Adrenal gland (tissue), 12 donors: ENCODE results near the gene DHRS13. TPM values are rescaled to one million over a fixed set of nuclear protein-coding genes. Genes with fewer than 3 reads are reported as not detected.

ENCODE experiments used
- DNase-seq, 7 donors: peaks; one replicate each; pipeline ENCODE4 v3.0.0-alpha.2; 2019 to 2020
- H3K27ac ChIP-seq, 5 donors: fragments of 200-600 bp; sonication (generic) in 4 of 5; 1 replicate in 3 of 5; 2 replicates in 2 of 5; pipeline versions ENCODE4 v1.5.1 to v1.8.0; 2016 to 2020; ENCODE audit warnings: mild to moderate bottlenecking in 1 of 5
- H3K27me3 ChIP-seq: fragments of 200-600 bp; 2 replicates; pipeline ENCODE4 v1.8.0; 2021
- H3K36me3 ChIP-seq, 2 donors: fragments of 200-600 bp; replicated peaks in 1 of 2; 1 replicate in 1 of 2; 2 replicates in 1 of 2; pipeline versions ENCODE4 v1.5.1 to v1.8.0; 2018 to 2022
- H3K4me1 ChIP-seq, 2 donors: fragments of 200-600 bp; replicated peaks in 1 of 2; 1 replicate in 1 of 2; 2 replicates in 1 of 2; pipeline versions ENCODE4 v1.5.1 to v1.8.0; 2018 to 2021
- H3K4me3 ChIP-seq, 4 donors: fragments of 200-600 bp; sonication (generic) in 3 of 4; one replicate each; pipeline ENCODE4 v1.5.1; 2016 to 2018
- H3K9me3 ChIP-seq, 3 donors: fragments of 200-600 bp; sonication (generic) in 1 of 3; replicated peaks in 1 of 3; 1 replicate in 2 of 3; 2 replicates in 1 of 3; pipeline versions ENCODE4 v1.5.1 to v1.8.0; 2016 to 2021
- POLR2A ChIP-seq, 2 donors: fragments of 450-650 bp; IDR thresholded peaks; one replicate each; pipeline ENCODE4 v1.6.1; 2017; ENCODE audit warnings: antibody characterized with exemption in 2 of 2, mild to moderate bottlenecking in 2 of 2, moderate library complexity in 1 of 2
- WGBS, 4 donors: extraction: QIAGEN DNeasy Blood & Tissue Kit in 2 of 4; methylation state at CpG; one replicate each; pipeline versions ENCODE4 v1.1.5 to v1.1.7; 2013 to 2017; 5-methylcytosine and 5-hydroxymethylcytosine counted together
- intact Hi-C, 2 donors: fragments of 100-400 bp; cut with DNase I; formaldehyde crosslinking; loops; one replicate each; pipeline versions ENCODE4 v1.14.1 to v1.15.0; 2022 to 2023
- polyA plus RNA-seq, 3 donors: library from polyadenylated mRNA; stranded (reverse); fragments of 200-250 nt in 2 of 3; fragments of 350-450 nt in 1 of 3; fragmentation: Illumina TruSeq in 1 of 3; extraction: RNeasy Lipid Tissue Mini Kit (QIAGEN cat#74804) in 1 of 3; gene quantifications; one replicate each; pipeline ENCODE4 v1.2.3, GENCODE V29; 2013 to 2014
- total RNA-seq, 9 donors: library from RNA; depleted of rRNA in 4 of 9; stranded (reverse); fragments of >200 nt in 4 of 9; fragments of 120-200 nt in 1 of 9; fragmentation: NEBNext Ultra II Directional in 1 of 9; extraction: Animal tissue kit (Norgen Biotek cat#: 25700) in 1 of 9; gene quantifications; one replicate each; pipeline versions ENCODE4 v1.1.0 to v1.2.4, GENCODE V29; 2013 to 2023
- TF ChIP-seq, protein P1 (sequence below), 6 experiments: fragments of 450-650 bp in 4 of 6; fragments of 200-600 bp in 2 of 6; sonication (generic) in 1 of 6; IDR thresholded peaks; 1 replicate in 5 of 6; 2 replicates in 1 of 6; pipeline versions ENCODE4 v1.5.1 to v1.8.0; 2016 to 2021; ENCODE audit warnings: antibody characterized with exemption in 6 of 6, mild to moderate bottlenecking in 2 of 6, moderate library complexity in 1 of 6
- donor health status: healthy with polysubstance abuse.
- donor health status: Bipolar disorder and iron deficiency.
- donor health status: DM: yes; HTN: yes; CAD: no.
- donor health status: DM: no; HTN: no; CAD: no.
- donor health status: DM: no; HTN: no; CAD: no.
- donor health status: DM: yes; HTN: yes; CAD: no.

Gene DHRS13
- total and polyA plus RNA-seq, 12 donors: 4.4 to 23.5 (median 14.7) TPM

GRCh38 chr17:28887871-28888471, 14.9 kb downstream of the DHRS13 start:
- no peak for TF ChIP-seq POLR2A (IDR thresholded peaks at IDR 0.05)
- TF ChIP-seq, protein P1, sequence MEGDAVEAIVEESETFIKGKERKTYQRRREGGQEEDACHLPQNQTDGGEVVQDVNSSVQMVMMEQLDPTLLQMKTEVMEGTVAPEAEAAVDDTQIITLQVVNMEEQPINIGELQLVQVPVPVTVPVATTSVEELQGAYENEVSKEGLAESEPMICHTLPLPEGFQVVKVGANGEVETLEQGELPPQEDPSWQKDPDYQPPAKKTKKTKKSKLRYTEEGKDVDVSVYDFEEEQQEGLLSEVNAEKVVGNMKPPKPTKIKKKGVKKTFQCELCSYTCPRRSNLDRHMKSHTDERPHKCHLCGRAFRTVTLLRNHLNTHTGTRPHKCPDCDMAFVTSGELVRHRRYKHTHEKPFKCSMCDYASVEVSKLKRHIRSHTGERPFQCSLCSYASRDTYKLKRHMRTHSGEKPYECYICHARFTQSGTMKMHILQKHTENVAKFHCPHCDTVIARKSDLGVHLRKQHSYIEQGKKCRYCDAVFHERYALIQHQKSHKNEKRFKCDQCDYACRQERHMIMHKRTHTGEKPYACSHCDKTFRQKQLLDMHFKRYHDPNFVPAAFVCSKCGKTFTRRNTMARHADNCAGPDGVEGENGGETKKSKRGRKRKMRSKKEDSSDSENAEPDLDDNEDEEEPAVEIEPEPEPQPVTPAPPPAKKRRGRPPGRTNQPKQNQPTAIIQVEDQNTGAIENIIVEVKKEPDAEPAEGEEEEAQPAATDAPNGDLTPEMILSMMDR (IDR thresholded peaks at IDR 0.05): no peak
- H3K4me3 ChIP-seq: no peak overlapping the region
- H3K4me1 ChIP-seq: peaks cover 0 to 5% of the 10 kb centered on the region in 2 donors
- WGBS, 4 donors: 84 to 92% (median 89%) methylated on average over 10 to 12 of the region's 12 CpGs
- H3K27ac ChIP-seq: no peak overlapping the region
- no peaks in the 10 kb centered on the region for H3K9me3 ChIP-seq
- H3K36me3 ChIP-seq: peaks cover 0 to 26% of the 10 kb centered on the region in 2 donors
- no peaks in the 10 kb centered on the region for H3K27me3 ChIP-seq
- intact Hi-C loops: no loop called here
- no peak for DNase-seq

DNA sequence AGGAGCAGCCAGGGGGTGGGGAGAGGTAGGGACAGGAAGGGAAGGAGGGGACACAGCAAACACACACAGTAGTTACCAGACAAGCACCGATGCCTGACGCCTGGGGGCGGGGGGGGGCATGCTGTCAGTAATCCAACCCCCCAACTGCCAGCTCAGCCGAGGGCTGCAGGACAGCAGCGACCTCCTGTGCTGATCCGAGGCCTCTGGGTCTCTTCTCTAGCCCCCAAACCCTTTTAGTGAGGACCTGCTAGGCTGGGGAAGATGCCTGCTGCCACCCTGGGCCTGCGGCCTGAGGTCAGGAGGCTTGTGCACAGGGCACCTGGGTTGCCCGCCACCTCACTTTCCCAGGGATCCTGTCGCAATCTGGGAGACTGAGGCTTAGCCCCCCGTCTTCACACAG, 16.9 kb downstream of the DHRS13 start:
- no peak overlapping the region for H3K27ac ChIP-seq
- H3K27me3 ChIP-seq: no peaks in the 10 kb centered on the region
- WGBS, 4 donors: 86 to 98% (median 88%) methylated on average over 5 to 10 of the region's 10 CpGs
- intact Hi-C loops: no loop called here
- H3K4me3 ChIP-seq: no peak overlapping the region
- H3K4me1 ChIP-seq: no peaks in the 10 kb centered on the region
- TF ChIP-seq, protein P1 (IDR thresholded peaks at IDR 0.05): no peak
- TF ChIP-seq POLR2A (IDR thresholded peaks at IDR 0.05): no peak
- H3K9me3 ChIP-seq: no peaks in the 10 kb centered on the region
- H3K36me3 ChIP-seq: peaks cover 0 to 46% of the 10 kb centered on the region in 2 donors
- DNase-seq: no peak

GRCh38 chr17:28885363-28885762, 17.5 kb downstream of the DHRS13 start:
- no peaks in the 10 kb centered on the region for H3K27me3 ChIP-seq
- H3K9me3 ChIP-seq: no peaks in the 10 kb centered on the region
- TF ChIP-seq, protein P1 (IDR thresholded peaks at IDR 0.05): no peak
- TF ChIP-seq POLR2A (IDR thresholded peaks at IDR 0.05): no peak
- DNase-seq: no peak
- H3K27ac ChIP-seq: no peak overlapping the region
- no peaks in the 10 kb centered on the region for H3K4me1 ChIP-seq
- H3K36me3 ChIP-seq: peaks cover 0 to 52% of the 10 kb centered on the region in 2 donors
- intact Hi-C loops: no loop called here
- H3K4me3 ChIP-seq: no peak overlapping the region
- 89 to 96% (median 93%) methylated on average over 4 of the region's 4 CpGs for WGBS, 4 donors

DNA sequence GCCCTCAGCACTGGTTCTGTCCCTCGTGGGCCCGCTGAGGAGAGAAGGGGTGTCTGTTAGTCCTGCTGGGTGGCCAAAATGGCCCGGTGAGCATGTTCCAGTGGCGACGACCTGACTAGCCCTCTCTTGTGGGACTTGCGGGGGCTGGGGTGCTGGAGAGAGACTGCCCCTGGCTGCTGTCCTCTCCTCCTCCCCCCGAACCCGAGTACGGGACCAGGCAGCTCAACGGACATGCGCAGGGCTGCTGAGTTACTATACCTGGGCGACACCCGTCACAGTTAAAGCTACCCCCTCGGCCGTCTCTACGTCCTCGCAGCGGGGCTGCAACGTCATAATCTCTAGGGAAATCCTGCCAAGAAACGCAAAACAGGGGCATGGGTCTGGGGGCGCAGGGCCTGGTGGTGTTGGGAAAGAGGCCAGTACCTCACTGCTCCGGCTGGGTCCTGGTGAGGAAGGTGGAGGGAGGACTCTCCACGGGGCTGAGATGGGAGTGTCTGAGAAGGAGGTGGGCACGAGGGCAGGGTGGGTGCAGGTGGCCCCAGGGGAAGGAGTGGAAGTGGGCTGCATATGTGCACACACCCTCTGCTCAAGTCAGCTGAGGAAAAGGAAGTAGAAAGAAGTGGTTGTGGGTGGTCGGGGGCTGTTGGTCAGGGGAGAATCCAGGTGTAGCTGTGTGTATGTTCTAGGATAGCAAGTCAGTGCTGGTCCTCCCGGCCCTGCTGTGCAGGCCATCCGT, 18.7 kb downstream of the DHRS13 start:
- Histone ChIP-seq H3K36me3 (peaks cover 0 to 64% of the 10 kb centered on the region in 2 donors), H3K27me3 (no peaks in the 10 kb centered on the region), H3K4me1 (no peaks in the 10 kb centered on the region), H3K27ac (no peak overlapping the region), H3K9me3 (no peaks in the 10 kb centered on the region), H3K4me3 (no peak overlapping the region)
- TF ChIP-seq, protein P1 (IDR thresholded peaks at IDR 0.05): no peak
- no peak for TF ChIP-seq POLR2A (IDR thresholded peaks at IDR 0.05)
- 88 to 91% (median 88%) methylated on average over 21 to 27 of the region's 27 CpGs for WGBS, 4 donors
- intact Hi-C loops: no loop called here
- no peak for DNase-seq
